ENCODE measurements around the gene ILF3. TPM values are rescaled to one million over a fixed set of nuclear protein-coding genes. Genes with fewer than 3 reads are reported as not detected.

Gene ILF3
- 100 to 1,000 TPM; 114 to 280 (median 132) TPM for total RNA-seq

DNA sequence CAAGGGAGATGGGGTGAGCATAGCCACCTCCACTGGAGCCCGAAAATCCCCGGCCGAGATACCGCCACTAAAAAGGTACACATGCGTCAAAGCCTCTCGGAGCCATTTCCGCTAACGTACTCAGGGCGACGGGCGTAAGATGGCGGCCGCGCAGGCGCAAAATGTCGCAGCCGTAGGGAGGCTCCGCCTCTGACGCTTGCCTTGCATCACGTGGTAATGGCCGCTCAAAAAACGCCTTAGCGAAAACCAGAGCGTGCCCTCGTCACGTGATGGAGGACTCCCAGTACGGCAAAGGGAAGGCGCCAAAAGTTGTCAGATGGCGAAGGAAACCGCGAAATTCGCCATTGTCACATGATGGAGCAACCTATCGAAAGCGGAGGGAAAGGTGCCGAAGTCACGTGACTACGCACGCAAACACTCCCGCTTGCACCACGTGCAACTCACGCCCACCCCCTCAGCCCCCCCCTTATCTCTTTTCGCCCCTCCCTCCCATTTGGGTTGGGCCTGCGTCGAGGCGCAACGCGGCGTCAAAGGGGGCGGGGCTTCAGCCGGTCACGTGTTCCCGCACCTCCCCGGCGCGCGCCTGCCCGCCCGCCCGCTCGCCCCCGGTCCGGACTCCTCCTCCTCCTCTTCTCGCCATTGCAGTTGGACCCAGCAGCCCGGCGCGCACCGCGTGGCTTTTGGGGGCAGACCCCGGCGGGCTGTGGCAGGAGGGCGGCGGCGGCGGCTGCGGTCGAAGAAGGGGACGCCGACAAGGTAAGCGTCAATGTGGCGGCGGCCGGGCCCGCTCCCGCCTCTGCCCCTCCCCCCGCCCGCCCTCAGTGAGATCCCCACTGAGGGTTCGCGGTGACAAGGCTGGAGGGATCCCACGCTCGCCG, at the start of gene ILF3:
Gene ILF3, plus strand, starts transcription at position 615 of the 878 bp plus-strand sequence. CDS start 16,260 bp downstream, outside the sequence.
- peak in 2 of 3 donors; percentile 98 to 100 for TF ChIP-seq POLR2AphosphoS5 (IDR thresholded peaks at IDR 0.05)
- peak; percentile 54 for TF ChIP-seq EP300 (IDR thresholded peaks at IDR 0.05)
- TF ChIP-seq, protein P1, sequence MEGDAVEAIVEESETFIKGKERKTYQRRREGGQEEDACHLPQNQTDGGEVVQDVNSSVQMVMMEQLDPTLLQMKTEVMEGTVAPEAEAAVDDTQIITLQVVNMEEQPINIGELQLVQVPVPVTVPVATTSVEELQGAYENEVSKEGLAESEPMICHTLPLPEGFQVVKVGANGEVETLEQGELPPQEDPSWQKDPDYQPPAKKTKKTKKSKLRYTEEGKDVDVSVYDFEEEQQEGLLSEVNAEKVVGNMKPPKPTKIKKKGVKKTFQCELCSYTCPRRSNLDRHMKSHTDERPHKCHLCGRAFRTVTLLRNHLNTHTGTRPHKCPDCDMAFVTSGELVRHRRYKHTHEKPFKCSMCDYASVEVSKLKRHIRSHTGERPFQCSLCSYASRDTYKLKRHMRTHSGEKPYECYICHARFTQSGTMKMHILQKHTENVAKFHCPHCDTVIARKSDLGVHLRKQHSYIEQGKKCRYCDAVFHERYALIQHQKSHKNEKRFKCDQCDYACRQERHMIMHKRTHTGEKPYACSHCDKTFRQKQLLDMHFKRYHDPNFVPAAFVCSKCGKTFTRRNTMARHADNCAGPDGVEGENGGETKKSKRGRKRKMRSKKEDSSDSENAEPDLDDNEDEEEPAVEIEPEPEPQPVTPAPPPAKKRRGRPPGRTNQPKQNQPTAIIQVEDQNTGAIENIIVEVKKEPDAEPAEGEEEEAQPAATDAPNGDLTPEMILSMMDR (IDR thresholded peaks at IDR 0.05) = no peak
- peak; percentile 97 to 98 for TF ChIP-seq POLR2A (IDR thresholded peaks at IDR 0.05)
- peak within 1 kb of the TSS; percentile 100 for H3K27ac ChIP-seq
- peaks cover 4% of the 10 kb centered on the region for H3K36me3 ChIP-seq
- H3K4me1 ChIP-seq = peaks cover 50% of the 10 kb centered on the region
- peak within 1 kb of the TSS; percentile 99 for H3K4me3 ChIP-seq
- no peaks in the 10 kb centered on the region for H3K27me3 ChIP-seq
- peak; percentile 100 for DNase-seq (ENCODE audit: low spot score in 2 of 2)
- H3K9me3 ChIP-seq = no peaks in the 10 kb centered on the region
- 0% methylated on average over 20 of the region's 91 CpGs for WGBS

DNA sequence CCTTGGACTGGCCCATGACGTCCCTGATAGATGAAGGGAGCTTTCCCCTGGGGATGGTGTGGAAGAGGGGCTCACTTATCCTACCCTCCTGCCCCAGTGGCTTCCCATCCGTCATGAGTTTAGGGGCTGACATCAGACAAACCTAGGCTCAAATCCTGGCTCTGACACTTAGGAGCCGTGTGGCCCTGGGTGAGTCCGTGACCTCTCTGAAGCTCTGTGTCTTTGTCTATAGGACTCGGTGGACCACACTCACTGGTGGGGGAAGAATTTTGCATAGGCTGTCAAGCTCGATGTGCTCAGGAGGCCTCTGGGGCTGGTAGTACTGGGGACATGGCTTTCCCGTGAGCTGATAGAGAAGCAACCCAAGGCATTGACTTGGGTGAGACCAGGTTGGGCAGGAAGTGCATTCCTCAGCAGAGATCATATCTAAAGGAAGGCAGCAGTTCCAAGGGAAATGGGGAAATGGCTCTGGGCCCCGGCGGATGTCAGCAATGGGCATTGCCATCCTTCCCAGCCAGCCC, 49.6 kb upstream of the ILF3 start:
- Histone ChIP-seq H3K27me3 (no peaks in the 10 kb centered on the region), H3K4me3 (no peak overlapping the region), H3K27ac (peak overlapping the region; percentile 81), H3K36me3 (no peaks in the 10 kb centered on the region), H3K9me3 (no peaks in the 10 kb centered on the region), H3K4me1 (peaks cover 31% of the 10 kb centered on the region)
- 44% methylated on average over 7 of the region's 9 CpGs for WGBS
- peak in 1 of 3 donors; percentile 45 for TF ChIP-seq POLR2AphosphoS5 (IDR thresholded peaks at IDR 0.05)
- no peak for TF ChIP-seq EP300 (IDR thresholded peaks at IDR 0.05)
- no peak for DNase-seq (ENCODE audit: low spot score in 2 of 2)

DNA sequence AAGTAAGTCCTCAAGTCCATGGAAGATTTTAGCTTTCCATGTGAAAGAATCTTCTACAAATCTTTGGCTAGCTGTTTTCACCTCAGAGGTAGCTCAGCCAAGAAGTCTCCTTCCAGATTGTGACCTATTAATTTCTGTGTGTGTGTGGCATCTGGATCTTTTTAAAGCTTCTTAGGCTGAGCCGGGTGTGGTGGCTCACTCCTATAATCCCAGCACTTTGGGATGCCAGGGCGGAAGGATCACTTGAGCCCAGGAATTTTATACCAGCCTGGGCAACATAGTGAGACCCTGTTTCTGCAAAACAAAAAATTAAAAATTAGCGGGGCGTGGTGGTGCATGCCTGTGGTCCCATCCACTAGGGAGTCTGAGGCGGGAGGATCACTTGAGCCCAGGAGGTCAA, 42.2 kb upstream of the ILF3 start:
- H3K9me3 ChIP-seq = no peaks in the 10 kb centered on the region
- H3K4me3 ChIP-seq = no peak overlapping the region
- DNase-seq (ENCODE audit: low spot score in 2 of 2) = no peak
- WGBS = 44% methylated on average over 5 of the region's 5 CpGs
- TF ChIP-seq POLR2A (IDR thresholded peaks at IDR 0.05) (no peak), EP300 (IDR thresholded peaks at IDR 0.05) (no peak), POLR2AphosphoS5 (IDR thresholded peaks at IDR 0.05) (no peak)
- TF ChIP-seq, protein P1 (IDR thresholded peaks at IDR 0.05) = no peak
- peaks cover 30% of the 10 kb centered on the region for H3K4me1 ChIP-seq
- H3K27ac ChIP-seq = no peak overlapping the region
- no peaks in the 10 kb centered on the region for H3K36me3 ChIP-seq
- no peaks in the 10 kb centered on the region for H3K27me3 ChIP-seq

DNA sequence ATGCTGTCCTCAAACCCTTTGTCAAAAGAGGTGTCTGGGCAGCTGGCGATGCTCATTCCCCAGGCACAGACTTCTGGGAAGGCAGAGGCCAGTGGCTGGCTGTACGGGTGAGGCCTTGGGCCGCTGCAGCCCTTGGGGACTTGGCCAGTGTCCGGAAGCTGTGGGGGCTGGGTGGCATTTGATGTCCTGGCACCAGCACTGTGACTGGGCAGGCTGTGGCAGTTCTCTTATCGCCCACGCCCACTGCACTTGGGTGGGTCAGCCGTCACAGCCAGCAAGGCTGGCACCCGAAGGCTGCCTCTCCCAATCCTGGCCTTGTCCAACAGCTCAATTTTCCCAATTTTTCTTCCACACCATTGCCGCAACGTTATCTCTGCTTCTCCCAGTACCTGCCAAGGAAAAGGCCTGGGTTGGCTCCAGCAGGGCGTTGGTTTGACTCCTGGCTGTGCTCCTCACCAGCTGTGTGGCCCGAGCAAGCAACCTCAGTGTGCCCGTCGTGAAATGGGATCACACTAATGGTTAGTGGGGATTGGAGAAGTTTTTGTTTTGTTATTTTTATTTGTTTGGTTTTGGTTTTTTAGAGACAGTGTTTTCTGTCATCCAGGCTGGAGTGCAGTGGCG, 41.5 kb upstream of the ILF3 start:
- H3K36me3 ChIP-seq = no peaks in the 10 kb centered on the region
- H3K4me1 ChIP-seq = peaks cover 37% of the 10 kb centered on the region
- H3K27me3 ChIP-seq = no peaks in the 10 kb centered on the region
- TF ChIP-seq, protein P1 (IDR thresholded peaks at IDR 0.05) = no peak
- TF ChIP-seq POLR2AphosphoS5 (IDR thresholded peaks at IDR 0.05) (no peak), EP300 (IDR thresholded peaks at IDR 0.05) (no peak), POLR2A (IDR thresholded peaks at IDR 0.05) (no peak)
- H3K9me3 ChIP-seq = no peaks in the 10 kb centered on the region
- WGBS = 22% methylated on average over 11 of the region's 15 CpGs
- H3K4me3 ChIP-seq = no peak overlapping the region
- peak in 1 of 2 donors; percentile 84 for DNase-seq (ENCODE audit: low spot score in 2 of 2)
- peak overlapping the region; percentile 55 for H3K27ac ChIP-seq

DNA sequence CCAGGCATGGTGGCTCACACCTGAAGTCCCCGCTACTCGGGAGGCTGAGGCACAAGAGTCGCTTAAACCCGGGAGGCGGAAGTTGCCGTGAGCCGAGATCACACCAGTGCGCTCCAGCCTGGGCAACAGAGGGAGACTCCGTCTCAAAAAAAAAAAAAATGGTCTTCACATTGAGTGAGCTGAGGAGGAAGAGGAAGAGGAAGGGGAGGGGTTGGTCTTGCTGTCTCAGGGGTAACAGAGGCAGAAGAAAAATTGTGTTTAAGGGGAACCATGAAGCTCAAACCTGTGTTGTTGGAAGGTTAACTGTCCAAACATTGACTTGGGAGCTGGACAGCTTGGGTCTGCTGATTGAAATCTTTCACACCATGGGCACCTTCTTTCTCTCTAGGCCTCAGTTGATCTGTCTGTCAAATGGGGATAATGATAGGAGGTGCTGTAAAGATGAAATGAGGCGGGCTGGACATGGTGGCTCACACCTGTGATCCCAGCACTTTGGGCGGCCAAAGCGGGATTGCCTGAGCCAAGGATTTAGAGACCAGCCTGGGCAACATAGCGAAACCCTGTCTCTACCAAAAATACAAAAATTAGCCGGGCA, 38.6 kb upstream of the ILF3 start:
- no peak for DNase-seq (ENCODE audit: low spot score in 2 of 2)
- Histone ChIP-seq H3K4me3 (no peak overlapping the region), H3K27me3 (no peaks in the 10 kb centered on the region), H3K27ac (no peak overlapping the region), H3K36me3 (no peaks in the 10 kb centered on the region), H3K4me1 (peaks cover 38% of the 10 kb centered on the region), H3K9me3 (no peaks in the 10 kb centered on the region)
- WGBS = 90% methylated on average over 14 of the region's 14 CpGs
- TF ChIP-seq EP300 (IDR thresholded peaks at IDR 0.05) = no peak
- TF ChIP-seq POLR2AphosphoS5 (IDR thresholded peaks at IDR 0.05) = no peak
- no peak for TF ChIP-seq POLR2A (IDR thresholded peaks at IDR 0.05)
- TF ChIP-seq, protein P1 (IDR thresholded peaks at IDR 0.05) = no peak

Measured in suprapubic skin (tissue), 4 donors.